Measurements from ENCODE around the gene RALGPS1.

- no peak for TF ChIP-seq CTCF (IDR thresholded peaks at IDR 0.05; ENCODE audit: poor library complexity)
- no peak for TF ChIP-seq EZH2 (IDR thresholded peaks at IDR 0.05; ENCODE audit: borderline replicate concordance)
These were observed 223.2 kb downstream of the RALGPS1 start for GRCh38 chr9:127137640-127138360.
